SK-N-SH treated with all-trans-retinoic acid at 6 μM for 48 hours (cell line): ENCODE results near the gene CNN2.

Experiments
- CSDC2 ChIP-seq: fragments of 250-450 bp; sonication (Bioruptor Pico); IDR thresholded peaks from 2 replicates; pipeline ENCODE4 v1.5.0; 2020; ENCODE audit warnings: mild to moderate bottlenecking, moderate library complexity
- GLIS3 ChIP-seq: fragments of 250-450 bp; sonication (Bioruptor Pico); IDR thresholded peaks from 2 replicates; pipeline ENCODE4 v1.5.0; 2020; ENCODE audit warnings: mild to moderate bottlenecking, moderate library complexity
- OSR1 ChIP-seq: fragments of 250-450 bp; sonication (Bioruptor Pico); IDR thresholded peaks from 2 replicates; pipeline ENCODE4 v1.8.0; 2022; ENCODE audit warnings: moderate library complexity, mild to moderate bottlenecking, inconsistent platforms
- RARB ChIP-seq: fragments of 250-450 bp; sonication (Bioruptor Pico); IDR thresholded peaks from 2 replicates; pipeline ENCODE4 v1.8.0; 2021; ENCODE audit warnings: mild to moderate bottlenecking, moderate library complexity
- SNAI2 ChIP-seq: fragments of 250-450 bp; sonication (Bioruptor Pico); IDR thresholded peaks from 2 replicates; pipeline ENCODE4 v1.5.0; 2020; ENCODE audit warnings: mild to moderate bottlenecking, moderate library complexity
- ZFP30 ChIP-seq: fragments of 450-650 bp; formaldehyde crosslinking; IDR thresholded peaks from 2 replicates; pipeline ENCODE4 v1.5.0; 2022; ENCODE audit warnings: mild to moderate bottlenecking, moderate library complexity
- ZNF70 ChIP-seq: fragments of 450-650 bp; formaldehyde crosslinking; IDR thresholded peaks from 2 replicates; pipeline ENCODE4 v1.5.0; 2020; ENCODE audit warnings: mild to moderate bottlenecking, moderate library complexity
- ZNF8 ChIP-seq: fragments of 450-650 bp; formaldehyde crosslinking; IDR thresholded peaks from 2 replicates; pipeline ENCODE4 v1.5.0; 2020; ENCODE audit warnings: mild to moderate bottlenecking, moderate library complexity
- TF ChIP-seq, protein P1 (sequence below): fragments of 250-450 bp; sonication (Bioruptor Pico); IDR thresholded peaks from 2 replicates; pipeline ENCODE4 v1.5.1; 2020; ENCODE audit warnings: low read depth, mild to moderate bottlenecking, moderate library complexity
- TF ChIP-seq, protein P2 (sequence below): fragments of 250-450 bp; sonication (Bioruptor Pico); IDR thresholded peaks from 2 replicates; pipeline ENCODE4 v1.8.0; 2020; ENCODE audit warnings: mild to moderate bottlenecking, moderate library complexity, borderline replicate concordance
- TF ChIP-seq, protein P3 (sequence below): fragments of 250-450 bp; sonication (Bioruptor Pico); IDR thresholded peaks from 2 replicates; pipeline ENCODE4 v1.8.0; 2021; ENCODE audit warnings: low read depth, mild to moderate bottlenecking, moderate library complexity, borderline replicate concordance

DNA sequence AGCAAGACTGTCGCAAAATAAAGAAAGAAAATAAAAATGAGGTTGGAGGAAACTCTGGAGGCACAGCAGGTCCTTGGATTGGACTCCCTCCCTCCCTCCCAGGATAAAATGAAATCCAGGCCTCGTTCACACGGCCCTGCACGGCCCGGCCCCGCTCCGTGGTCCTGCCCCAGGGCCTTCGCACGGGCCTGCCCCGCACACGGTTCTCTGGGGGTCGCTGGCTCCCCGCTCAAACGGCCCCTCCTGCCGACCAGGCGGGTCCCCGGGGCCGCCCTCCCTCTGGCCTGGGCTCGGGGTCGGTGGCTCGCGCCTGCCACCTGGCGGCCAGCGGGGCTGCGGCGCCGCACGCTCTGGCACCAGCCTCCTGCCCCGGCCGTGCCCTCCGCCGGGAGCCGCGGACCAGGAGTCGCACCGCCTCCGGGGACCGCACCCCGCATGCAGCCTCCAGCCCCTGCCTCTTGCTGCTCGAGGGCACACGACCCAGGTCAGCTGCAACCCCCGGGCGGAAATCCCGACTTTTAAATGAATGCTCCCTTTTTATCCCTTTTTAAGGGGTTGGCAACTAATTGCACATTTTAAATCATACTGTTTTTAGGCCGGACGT, 43.7 kb upstream of the CNN2 start:
- TF ChIP-seq GLIS3 (no peak), OSR1 (no peak), ZNF8 (CRISPR knock-in tag) (no peak), SNAI2 (CRISPR knock-in tag) (no peak), RARB (CRISPR knock-in tag) (no peak), ZFP30 (CRISPR knock-in tag) (no peak), CSDC2 (CRISPR knock-in tag) (no peak), ZNF70 (no peak)
- TF ChIP-seq, protein P1, sequence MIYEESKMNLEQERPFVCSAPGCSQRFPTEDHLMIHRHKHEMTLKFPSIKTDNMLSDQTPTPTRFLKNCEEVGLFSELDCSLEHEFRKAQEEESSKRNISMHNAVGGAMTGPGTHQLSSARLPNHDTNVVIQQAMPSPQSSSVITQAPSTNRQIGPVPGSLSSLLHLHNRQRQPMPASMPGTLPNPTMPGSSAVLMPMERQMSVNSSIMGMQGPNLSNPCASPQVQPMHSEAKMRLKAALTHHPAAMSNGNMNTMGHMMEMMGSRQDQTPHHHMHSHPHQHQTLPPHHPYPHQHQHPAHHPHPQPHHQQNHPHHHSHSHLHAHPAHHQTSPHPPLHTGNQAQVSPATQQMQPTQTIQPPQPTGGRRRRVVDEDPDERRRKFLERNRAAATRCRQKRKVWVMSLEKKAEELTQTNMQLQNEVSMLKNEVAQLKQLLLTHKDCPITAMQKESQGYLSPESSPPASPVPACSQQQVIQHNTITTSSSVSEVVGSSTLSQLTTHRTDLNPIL (CRISPR knock-in tag): no peak
- TF ChIP-seq, protein P2, sequence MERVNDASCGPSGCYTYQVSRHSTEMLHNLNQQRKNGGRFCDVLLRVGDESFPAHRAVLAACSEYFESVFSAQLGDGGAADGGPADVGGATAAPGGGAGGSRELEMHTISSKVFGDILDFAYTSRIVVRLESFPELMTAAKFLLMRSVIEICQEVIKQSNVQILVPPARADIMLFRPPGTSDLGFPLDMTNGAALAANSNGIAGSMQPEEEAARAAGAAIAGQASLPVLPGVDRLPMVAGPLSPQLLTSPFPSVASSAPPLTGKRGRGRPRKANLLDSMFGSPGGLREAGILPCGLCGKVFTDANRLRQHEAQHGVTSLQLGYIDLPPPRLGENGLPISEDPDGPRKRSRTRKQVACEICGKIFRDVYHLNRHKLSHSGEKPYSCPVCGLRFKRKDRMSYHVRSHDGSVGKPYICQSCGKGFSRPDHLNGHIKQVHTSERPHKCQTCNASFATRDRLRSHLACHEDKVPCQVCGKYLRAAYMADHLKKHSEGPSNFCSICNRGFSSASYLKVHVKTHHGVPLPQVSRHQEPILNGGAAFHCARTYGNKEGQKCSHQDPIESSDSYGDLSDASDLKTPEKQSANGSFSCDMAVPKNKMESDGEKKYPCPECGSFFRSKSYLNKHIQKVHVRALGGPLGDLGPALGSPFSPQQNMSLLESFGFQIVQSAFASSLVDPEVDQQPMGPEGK (CRISPR knock-in tag): no peak
- TF ChIP-seq, protein P3, sequence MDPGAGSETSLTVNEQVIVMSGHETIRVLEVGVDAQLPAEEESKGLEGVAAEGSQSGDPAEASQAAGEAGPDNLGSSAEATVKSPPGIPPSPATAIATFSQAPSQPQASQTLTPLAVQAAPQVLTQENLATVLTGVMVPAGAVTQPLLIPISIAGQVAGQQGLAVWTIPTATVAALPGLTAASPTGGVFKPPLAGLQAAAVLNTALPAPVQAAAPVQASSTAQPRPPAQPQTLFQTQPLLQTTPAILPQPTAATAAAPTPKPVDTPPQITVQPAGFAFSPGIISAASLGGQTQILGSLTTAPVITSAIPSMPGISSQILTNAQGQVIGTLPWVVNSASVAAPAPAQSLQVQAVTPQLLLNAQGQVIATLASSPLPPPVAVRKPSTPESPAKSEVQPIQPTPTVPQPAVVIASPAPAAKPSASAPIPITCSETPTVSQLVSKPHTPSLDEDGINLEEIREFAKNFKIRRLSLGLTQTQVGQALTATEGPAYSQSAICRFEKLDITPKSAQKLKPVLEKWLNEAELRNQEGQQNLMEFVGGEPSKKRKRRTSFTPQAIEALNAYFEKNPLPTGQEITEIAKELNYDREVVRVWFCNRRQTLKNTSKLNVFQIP (CRISPR knock-in tag): no peak
